ENCODE measurements around the gene FOXP1.

The FOXP1 gene

DNA sequence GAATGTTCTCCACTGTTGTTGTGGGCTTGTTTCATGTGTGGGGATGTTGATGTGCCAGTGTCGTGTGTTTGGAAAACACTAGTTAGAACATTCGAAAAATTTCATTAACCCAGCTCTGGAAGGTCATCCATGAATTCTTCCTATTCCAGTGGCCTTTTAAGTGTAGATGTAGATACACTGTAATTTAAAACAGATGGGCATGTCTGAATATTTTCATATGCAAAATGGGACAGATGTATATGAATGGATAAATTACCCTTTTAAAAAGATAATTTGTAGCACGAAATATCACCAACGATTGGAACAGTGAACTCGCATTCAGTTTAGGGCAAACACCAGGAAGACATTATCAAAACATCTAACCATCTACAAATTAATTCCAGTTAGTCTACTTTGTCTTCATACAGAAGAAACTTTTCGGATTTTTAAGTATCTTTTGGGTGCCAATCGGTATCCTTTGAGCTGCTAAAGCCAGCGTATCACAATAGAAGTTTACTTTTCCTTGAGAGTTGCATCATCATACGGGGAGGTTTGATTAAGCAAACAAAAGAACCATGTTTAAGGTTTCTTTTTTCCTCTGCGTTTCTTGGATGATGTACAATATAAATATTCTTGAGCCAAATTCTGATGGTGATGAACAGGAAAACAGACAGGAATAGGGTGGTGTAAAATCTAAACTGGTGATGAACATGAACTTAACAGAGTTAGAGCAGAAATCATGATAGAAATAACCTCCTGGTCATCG is 528.1 kb downstream of the FOXP1 start:
- peak; percentile 73 for DNase-seq (ENCODE audit: low read depth)

DNA sequence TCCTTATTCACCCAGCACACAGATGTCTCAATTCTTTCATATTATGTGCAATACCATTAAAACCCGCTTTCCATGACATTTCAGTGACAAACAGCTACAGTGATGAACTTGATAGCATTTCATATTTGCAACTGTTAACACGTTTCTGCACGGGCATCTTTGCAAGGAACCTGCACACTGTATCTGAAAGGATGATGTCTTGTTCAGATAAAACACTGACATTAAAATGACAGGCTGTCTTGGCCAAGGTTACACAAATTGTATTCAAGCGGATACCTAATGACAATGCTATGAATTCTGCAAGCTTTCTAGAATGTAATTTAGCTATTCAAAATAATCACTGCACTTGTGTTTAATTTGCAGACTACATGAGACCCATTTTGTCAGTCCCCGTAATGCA is 529.2 kb downstream of the FOXP1 start:
- no peak for DNase-seq (ENCODE audit: low read depth)

DNA sequence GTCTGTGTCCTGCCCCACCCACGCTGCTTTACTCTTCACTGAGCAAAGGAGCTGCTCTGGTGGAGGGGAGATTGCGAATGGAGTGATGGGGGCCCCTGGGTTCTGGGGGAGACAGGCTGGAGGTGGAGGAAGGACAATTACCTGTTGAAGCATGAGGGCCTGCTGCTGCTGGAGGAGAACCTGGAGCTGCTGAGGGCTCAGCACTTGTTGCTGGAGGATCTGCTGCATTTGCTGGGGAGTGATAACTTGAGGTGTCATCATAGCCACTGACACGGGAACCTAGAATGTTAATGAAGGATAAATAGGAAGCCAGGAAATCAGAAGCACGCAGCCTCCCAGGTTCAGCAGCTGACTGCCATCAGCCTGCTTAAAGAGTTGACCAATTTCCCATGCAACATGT is 530.0 kb downstream of the FOXP1 start:
- no peak for DNase-seq (ENCODE audit: low read depth)

DNA sequence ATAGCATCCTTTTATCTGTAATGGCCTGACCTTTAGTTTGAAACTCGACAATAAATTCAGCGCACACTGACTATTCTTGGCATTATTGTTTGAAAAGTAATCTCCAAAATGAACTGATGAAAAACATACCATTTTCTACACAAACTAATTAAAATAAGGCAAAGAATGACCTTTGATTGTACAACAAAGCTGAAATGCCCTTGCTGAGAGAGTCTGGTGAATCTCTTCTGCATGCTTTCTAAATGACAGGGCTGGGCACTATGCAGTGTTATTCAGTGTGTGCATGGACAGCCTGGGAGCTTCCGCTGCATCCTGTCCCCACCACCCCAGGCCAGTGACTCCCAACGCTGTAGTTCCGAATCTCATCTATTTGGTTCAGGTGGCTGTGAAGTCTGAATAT is 530.8 kb downstream of the FOXP1 start:
- DNase-seq (ENCODE audit: low read depth), result no peak

DNA sequence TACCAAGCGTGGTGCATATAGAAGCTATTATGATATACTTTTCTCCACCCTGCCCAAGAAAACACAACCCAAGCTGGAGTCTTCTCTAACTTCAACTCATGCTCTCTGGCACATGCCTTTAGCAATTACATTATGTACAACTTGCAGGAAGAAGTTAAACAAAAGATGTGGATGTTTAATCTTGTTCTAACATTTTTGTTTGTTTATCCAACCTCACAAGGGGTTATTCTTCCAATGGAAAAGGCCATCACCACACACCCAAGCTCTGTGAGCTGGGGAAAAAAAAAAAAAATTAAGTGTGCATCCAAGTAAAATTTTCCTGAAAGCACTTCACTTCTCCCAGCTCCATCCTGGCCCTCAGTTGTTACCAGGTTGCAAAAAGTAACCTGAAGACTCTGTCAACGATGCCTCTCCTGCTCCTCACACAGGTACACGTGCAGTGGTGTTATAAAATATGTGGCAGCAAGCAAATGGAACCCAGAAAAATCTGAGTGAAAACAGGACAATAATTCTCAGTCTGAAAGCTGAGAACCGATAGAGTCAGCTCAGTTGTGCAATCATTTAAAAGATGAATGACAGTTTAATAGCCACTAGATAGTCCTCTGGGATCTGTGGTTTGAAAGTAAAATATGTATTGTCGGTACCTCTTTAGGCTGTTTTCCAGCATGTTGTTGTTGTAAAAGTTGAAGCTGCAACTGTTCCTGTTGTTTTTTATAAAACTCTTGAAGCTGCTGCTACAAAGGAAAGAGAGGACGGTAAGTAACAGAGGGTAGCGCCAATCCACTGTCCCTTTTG is 531.4 kb downstream of the FOXP1 start:
- no peak for DNase-seq (ENCODE audit: low read depth)

DNA sequence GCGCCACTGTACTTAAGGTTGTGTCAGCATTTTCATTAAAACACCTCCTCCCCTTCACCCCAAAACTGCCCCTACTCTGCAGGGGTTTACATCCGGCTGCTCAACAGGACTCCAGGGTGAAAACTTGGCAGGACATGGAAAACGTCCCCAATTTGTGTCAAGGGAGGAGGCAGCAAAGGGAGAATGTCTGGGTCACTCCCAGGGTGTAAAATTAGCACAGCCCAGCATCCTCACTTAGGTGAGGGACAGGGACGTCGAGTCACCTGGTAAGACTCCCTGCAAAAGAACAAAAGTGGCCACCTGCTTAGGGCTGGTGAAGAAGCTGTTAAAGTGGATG is 532.3 kb downstream of the FOXP1 start:
- no peak for DNase-seq (ENCODE audit: low read depth)

DNA sequence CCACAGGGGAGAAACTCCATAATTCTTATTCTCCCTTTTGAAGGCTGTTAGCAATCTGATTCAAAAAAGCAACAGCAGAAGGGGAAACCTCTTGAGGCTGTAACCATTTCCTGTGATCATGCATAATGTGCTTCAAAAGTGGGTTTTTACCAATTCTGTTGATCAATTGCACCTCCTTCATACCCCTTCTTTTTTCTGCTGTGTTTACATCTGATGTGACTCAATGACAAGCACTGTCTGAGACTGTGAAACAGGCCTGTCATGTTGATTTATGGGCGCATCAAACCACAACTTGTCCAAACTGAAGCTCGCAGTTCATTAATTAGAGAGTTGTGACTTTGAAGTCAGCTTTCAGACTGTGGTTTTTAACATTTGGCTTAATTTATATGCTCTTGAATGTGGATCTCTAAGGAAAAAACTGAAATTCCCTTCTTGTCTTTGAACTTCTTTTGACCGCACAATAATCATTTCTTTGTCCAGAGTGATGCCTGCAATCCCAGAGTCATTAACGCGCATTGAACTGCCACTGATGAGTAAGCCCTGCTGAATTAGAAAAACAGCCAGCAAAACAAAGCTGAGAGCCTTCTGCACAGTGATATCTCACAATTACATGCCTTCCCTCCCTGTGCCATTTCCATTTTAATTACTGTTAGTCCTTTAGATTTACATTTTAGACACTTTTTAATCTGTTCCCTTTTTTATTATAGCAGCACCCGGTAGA is 532.8 kb downstream of the FOXP1 start:
- peak; percentile 40 for DNase-seq (ENCODE audit: low read depth)

DNA sequence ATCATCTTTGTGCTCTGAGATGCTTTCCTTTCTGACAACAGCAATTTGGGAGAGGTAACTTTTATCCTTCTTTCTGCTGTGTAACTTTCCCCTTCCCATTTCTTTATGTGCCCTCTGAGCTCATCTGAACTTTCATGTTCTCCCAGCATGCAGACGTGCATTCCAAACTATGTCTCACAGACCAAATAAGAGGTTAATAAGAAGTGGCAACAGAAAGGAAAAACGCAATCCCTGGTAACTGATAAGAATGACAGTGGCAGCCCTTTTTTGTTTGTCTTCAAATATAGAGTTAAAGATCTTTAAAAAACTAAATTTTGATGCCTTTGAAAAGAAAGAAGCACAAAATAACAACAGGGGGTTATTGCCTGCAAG is 533.4 kb downstream of the FOXP1 start:
- no peak for DNase-seq (ENCODE audit: low read depth)

DNA sequence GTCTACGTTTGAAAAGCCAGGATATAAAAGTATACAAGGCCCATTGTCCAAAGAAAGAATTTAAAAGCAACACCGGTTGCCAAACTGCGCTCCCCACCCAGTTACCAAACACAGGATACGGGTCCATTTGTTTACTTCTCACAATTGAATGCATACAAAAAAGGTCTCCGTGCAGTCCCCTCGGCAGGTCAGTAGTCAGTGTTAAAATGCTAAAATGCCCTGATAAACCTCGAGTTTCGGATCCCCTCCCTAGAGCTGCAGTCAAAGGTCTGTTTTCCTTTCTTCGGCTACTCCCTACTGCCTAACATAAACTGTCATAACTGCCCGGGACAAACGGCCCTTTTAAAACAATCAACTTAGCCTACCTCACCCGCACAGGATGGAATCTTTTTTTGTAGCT is 534.6 kb downstream of the FOXP1 start:
- DNase-seq (ENCODE audit: low read depth), result no peak

DNA sequence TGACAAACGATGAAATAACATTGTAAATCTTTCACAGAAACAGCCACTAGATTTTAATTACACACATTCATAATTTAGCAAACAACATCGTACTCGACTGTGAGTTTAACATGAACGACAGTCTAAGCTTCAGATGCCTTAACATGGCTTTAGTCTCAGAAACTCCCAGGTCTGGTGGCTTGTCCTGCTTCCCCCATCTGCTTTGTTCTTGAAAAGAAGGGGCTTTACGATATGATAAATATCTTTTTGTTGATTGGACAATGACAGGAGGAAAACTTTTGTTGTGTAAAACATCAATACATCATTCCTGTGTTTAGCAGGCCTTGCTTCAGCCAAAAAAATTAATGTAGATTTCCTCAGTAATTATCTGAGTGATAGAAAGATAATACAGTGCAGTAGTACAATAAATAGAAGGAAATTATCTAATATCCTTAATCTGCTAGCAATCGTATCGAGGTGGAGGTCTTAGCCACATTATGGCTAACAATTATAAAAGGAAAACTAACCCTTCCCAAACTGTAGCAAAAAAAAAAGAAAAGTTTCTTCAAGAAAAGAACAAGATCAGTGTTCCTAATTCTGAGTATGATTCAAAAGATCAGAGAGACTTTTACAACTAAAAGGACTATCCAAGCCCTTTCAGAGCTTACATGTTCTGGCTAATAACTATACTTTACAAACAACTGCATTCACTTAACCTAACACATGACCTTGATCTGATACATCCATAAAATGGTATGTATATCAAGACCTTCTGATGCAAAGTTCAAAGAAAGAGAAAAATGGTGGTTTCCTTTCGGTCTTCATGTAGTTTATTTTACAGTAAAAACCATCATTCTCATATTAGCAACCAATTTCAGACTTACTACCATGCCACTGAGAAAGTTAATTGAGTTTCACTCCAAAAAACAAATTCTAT is 535.7 kb downstream of the FOXP1 start:
- DNase-seq (ENCODE audit: low read depth), result no peak

DNA sequence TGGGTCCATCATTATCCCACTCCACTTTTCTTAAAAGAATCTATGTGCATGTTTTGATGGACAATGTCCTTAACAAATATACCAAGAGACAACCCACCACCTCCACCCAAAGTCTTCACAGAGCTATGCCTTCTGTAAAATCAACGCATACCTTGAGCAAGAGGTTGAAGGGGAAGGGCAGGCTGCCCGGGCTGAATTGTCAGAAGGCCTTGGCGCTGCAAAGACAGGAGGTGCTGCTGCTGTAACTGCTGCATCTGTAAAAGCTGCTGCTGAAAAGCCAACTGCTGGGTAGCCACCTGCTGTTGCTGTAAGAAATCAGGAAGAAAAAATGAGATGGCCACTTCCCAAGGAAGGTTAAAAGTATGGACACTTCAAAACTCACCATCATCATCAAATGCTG is 536.7 kb downstream of the FOXP1 start:
- DNase-seq (ENCODE audit: low read depth), result no peak

DNA sequence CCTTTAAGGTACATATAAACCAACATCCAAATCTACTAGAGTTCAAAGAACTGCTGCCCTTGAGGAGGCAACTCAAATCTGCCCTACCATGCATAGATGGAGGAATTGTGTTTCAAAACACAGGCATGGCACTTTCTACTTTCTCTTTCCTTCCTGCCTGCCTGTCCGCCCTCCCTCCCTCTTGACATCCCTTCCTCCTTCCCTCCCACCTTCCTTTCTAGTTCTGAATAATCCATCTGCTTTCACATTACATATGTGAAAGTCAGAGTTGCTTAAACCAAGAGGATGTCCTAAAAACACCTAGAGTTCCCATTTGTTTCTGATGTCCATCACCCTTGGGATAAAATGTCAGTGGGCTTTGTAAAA is 537.6 kb downstream of the FOXP1 start:
- DNase-seq (ENCODE audit: low read depth), result no peak

DNA sequence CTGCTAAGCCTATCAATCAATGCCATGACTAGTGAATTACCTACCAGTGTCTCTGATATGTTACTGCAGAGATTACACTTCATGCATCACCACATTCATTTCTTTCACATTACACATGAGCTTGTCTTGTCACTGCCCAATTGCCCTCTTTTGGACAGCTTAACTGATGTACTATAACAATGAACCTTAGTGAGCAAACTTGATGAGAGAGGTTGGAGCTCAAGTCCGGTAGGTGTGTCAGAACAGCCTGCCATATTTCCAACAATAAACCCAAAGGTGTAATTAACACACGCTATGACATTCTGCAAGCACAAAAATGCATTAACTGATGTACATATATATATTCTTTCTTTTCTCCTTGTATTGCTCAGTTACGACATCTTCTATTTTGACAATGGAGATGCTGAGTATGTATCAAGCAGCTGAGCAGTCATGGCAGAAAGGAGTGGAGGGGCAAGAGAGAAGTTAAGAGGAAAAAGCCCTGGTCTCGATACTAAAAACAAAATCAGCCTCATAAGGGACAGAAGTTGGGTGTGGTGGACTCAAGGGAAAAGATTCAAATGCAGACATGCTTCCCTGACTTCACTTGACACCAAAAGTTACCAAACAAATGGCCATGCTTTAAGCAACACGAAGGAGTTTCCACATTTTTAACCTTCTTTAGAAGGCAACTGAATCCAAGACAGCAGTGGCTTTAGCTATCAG is 538.2 kb downstream of the FOXP1 start:
- DNase-seq (ENCODE audit: low read depth), result no peak

DNA sequence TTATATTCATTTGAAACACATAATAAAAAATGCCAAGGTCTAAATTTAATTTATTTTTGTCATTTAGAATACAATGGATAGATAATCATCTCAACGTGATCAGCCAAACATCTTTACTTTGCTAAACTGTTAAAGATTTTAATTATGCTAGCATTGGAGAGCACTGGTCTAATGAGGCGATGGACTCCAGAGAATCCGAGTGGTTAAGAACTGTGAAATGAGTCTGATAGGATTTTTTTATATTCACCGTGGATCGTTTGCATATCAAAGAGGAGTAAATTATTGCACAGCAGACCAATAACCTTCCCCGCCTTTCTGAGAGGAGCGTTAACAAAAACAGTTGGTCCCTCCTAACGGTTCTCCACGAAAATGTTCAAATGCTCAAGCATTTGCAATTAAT is 540.8 kb downstream of the FOXP1 start:
- no peak for DNase-seq (ENCODE audit: low read depth)

DNA sequence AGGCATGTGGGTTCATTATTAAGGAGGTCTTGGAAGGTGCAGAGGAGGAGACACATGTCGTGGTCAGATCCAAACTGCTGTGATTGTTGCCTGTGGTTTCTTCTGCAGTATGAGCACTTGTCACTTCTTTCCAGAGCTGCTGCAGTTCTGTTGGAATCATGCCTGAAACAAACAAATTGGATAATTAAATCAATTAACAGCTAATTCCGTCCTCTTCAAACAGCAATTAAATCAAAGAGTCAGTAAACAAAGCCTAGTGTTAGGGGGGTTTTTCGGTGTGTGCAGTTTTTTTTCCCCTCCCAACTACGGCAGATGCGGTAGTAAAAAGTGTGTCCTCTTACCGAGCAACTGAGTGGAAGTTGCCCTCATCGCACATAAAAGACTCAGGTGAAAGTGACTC is 542.2 kb downstream of the FOXP1 start:
- DNase-seq (ENCODE audit: low read depth), result no peak

DNA sequence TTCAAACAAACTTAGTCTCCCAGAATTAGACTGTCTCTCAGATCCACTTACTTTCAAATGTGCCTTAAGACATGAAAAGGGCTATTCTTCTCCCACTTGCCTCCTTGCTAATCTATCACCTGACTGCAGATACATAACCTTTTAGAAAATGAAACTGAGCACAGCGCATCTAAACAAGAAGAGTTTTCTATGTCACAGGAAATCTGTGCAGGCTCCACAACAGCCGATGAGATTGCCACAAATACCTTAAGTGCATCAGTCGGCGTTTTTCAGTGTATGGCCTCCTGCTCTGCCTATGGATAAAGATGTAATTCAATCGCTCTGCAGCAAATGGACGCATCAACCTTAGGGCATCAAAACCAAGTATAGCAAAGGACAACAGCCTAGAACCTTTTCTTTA is 544.2 kb downstream of the FOXP1 start:
- no peak for DNase-seq (ENCODE audit: low read depth)

DNA sequence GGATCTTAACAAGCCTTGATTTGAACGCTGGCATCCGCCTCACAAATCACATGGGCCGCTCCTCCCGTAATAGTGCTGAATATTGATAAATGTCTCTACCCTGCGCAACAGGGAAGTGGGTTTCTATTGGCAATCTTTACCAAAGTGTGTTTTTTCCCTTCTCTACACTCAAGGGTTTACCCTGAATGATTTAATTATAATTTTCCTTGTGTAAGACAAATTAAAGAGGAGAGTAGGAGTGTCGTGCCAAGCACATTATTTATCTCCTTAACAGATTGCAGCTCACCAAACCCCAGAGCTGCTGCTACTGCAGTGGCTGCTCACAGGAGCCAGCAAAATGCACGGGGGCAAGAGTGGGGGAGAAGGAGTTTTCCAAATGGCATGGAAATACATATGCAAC is 545.8 kb downstream of the FOXP1 start:
- DNase-seq (ENCODE audit: low read depth), result no peak

DNA sequence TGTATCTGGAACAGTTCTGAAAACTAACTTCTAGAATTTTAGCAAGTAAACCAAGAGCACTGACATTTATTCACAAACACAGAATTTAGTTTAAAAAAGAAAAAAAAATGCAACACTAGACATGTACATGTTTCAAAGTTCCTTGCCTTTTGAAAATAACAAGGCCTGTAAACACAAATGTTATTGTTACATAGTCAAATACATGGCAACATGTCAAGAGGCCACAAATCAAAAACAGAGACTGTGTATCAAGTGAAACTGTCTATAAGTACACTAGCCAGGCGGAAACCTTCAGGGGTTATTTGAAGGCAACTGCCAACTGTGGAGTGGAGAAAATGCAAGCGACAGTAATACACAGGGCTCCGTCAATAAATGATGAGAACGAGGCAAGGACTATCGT is 547.6 kb downstream of the FOXP1 start:
- DNase-seq (ENCODE audit: low read depth), result no peak

DNA sequence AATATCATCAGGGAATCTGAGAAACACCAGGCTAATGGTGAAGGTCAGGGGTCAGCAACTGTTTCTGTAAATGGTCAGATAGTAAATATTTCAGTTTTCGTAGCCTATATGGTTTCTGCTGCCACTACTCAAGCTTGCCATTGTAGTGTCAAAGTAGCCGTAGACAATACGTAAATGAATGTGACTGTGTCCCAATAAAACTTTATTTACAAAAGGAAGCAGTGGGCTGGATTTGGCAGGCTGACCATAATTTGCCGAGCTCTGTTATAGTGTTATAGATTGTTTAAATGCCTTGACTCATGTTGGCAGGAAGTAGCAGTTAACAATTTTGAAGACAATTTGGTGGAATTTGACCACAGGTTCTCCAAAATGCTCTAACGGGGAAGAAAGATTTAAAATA is 548.2 kb downstream of the FOXP1 start:
- DNase-seq (ENCODE audit: low read depth), result no peak

DNA sequence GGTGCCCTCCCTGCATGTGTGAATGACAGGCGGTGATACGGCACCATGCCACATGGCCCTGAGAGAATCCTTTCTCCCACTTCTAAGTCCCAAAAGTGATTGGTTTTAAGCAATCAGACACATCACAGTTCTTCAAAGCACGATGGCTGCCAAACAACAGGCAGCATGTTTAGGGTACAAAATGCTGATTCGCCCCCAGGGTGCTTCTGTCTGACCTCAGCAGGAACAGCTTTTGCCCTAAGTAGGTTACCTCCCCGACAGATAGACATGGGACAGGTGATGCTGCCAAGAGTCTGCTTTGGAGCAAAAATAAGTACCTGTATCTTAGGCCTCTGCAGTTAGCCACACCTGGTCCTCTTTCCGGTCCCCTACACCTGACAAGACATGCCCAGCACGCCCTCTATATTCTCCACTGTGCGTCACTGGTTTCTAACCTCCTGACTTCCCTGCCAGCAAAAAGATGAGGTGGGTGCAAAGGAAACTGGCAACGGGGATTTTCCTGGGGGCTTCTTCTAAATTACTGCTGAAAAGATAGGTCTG is 549.8 kb downstream of the FOXP1 start:
- DNase-seq (ENCODE audit: low read depth), result no peak

DNA sequence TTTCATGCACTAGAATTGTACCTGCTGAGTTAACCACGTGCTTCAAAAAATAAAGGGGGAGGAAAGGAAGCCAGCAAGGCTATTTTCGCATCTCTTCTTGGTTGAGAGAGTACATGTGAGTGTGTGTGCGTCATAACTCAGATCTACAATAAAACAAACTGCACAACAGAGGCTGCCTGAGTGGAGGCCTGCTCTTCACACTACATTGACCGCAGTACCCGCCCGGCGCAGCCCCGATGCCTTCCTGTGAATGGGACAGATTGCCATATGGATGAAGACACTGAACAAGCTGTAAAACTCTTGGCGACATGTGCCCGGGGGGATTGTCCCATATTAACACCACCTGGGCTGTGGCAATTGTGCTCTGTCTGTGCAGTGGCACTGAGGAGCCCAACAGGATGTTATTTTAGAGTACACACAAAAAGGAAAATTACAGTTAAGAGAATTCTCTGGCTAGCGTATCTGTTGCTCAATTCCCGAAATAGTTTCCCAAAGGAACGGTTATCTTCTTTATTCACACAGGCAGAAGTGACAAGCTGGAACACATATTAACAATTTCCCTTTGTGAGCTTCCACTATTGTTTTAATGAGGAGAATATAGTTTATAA is 551.5 kb downstream of the FOXP1 start:
- DNase-seq (ENCODE audit: low read depth), result no peak

Measured in stromal cell of bone marrow (primary cell).